Measurements from ENCODE around the gene TPI1.
"Not testable (repeated sequence)": the region's sequence is repeated elsewhere in the genome, so short reads cannot be mapped to it uniquely, and the experiment has no call there.

TPI1 gene

DNA sequence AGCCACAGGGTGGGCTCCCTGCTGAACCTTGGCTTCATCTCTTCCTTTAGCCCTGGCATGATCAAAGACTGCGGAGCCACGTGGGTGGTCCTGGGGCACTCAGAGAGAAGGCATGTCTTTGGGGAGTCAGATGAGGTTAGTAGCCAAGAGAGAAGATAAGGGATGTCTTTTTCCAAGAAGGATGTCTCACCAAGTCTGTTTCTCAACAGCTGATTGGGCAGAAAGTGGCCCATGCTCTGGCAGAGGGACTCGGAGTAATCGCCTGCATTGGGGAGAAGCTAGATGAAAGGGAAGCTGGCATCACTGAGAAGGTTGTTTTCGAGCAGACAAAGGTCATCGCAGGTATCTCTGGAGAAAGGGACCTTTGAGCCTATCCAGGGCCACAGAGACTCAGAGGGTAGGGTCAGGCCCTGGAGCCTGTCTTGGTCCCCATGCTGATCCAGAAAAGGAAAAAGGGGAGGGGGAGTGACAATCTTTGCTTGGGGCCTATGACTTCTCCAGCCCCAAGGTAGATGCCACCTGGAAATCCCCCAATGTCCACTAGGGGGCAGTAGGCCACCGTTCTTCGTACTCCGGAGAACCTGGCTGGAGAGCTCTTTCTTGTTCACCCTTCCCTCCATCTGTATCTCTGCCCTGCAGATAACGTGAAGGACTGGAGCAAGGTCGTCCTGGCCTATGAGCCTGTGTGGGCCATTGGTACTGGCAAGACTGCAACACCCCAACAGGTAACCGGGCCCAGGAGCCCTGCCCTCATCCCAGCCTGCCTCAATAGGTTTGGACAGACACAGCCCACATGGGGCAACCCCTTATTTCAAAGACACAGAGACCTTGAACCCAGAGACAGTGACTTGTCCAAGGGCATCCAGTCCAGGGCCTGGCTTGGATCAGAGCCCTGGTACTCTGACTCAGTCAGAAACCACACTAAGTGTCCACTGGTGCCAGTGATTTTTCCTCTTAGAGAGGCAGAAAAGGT is 2.0 kb downstream of the TPI1 start:
- peak; percentile 84 for DNase-seq

DNA sequence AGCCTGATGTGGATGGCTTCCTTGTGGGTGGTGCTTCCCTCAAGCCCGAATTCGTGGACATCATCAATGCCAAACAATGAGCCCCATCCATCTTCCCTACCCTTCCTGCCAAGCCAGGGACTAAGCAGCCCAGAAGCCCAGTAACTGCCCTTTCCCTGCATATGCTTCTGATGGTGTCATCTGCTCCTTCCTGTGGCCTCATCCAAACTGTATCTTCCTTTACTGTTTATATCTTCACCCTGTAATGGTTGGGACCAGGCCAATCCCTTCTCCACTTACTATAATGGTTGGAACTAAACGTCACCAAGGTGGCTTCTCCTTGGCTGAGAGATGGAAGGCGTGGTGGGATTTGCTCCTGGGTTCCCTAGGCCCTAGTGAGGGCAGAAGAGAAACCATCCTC is 3.0 kb downstream of the TPI1 start:
- DNase-seq: not testable (repeated sequence)

DNA sequence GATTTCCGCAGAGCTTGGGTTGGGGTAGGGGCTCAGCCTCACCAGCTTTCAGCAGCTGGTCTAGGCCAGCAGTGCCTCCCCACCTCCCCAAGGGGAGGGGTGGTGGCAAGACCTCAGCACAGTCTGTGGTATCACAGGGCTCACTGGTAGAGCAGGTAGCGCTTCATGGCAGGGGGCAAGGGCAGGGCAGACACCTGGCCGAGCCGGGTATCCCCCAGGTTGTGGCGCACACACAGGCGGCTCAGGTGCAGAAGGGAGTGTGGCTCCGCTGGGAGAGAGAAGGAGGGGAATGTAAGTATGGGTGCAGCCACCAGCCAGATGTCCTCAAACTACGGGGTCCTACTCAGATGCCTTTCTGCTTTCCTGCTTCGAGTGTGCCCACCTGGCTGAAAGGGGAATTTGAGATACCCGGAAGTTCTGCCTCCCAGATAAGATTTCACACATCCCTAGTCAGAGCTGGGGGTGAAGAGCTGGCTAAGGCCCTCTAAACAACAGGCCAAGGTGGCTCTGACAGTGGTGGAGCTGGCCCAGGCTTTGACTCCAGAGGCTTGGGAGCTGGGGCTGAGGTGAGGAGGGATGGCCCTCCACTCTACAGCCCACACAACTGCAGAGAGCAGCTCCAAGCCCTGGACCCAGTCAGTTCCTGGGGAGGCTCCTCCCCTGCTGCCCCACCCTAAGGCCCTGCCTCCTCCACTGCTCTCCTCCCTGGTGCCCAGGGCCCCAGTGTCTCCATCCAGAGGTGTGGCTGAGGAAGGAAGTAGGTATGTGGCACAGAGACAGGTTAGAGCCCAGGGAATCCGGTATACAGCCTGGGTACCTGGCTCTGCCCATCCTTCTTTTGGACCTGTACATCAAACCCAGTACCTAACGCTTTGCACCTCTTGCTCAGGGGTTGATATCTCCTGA is 4.0 kb downstream of the TPI1 start:
- no peak for DNase-seq

DNA sequence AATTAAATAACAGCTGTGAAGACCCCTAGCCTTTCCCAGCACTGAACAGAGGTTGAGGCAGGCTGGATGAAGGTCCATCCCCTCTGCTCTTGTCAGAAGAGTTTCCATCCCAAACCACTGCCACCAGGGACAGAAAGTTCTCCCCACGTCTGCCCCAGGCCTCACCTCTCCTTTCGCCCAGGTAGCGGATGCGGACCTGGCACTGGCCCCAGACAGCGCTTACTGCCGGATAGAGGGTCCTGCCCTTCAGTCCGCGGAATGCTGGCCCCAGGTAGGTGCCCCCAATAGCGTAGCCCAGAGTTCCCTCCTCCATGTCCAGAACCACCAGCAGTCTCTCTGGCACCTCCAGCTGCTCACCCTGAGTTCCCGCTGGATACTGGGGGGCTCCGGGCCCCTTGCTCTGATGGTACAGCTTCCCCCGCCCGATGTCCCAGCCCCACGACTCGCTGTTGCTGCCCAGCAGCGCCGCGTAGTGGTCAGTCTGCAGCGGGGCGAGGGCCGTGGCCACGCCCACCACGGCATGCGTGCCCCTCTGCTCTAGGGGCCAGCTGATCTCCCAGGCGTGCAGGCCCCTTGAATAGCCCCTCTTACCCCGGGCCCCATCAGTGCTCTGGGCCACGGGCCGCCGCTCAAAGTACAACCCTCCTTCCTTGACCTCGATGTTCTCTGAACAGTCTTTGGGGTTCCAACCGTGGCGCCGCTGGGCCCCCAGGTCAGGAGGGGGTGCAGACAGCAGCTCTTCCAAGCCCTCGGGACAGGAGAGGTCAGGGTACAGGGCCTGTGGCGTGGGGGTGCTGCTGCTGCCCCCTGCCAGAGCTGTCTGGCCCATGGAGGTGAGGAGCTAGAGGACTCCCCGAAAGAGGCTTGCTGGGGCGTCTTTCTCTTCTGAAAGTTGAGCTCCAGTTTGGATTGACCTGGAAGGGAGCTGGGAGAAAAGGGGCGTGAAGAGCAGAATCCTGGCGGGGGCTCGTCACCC is 5.0 kb downstream of the TPI1 start:
- DNase-seq: peak; percentile 85

DNA sequence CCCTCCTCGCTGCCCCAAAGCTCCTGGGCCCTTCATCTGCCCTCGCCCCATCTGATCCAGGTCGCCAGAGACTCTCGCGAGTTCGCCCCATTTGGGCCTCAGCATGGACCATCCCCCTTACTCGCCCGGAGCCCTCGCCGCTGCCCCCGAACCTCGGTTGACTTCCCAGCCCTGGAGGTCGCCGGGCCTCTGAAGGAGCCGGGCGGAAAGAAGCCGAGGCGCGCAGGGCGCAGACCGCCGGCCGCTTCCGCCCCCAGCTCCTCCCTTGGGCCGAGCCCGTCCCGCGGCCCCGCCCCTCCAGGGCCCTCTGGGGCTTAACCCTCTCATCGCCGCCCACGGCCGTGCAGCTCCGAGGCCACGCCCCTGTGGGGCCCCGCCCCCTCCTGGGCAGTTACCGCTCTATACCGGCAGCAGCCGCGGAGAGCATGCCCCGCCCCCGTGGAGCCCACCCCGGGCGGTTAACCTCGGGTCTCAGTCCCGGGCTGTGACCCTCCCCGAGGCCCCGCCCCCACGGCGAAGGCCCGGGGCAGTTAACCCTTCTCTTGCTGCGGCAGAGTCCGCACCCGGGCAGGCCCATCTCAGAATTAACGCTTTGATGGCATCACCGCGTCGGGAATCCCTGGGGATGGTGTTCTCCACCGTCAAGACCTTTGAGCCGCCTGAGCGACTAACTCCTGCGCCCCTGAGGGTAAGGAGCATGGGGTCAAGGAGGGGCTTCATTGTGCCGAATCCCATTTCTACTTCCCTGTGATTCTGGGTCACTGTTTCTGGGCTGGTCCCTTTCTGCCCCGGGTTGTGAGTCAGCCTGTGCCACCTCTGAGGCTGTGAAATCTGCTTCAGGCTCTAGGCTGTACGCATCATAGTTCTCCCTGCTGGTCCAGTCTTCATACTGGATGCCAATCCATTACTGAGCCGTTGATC is 6.0 kb downstream of the TPI1 start, which contains the start of gene SPSB2:
SPSB2 (minus strand) TSS at position 210 of the 921 bp plus-strand sequence. CDS start 402 bp downstream, outside the sequence.
- DNase-seq: peak; percentile 99

DNA sequence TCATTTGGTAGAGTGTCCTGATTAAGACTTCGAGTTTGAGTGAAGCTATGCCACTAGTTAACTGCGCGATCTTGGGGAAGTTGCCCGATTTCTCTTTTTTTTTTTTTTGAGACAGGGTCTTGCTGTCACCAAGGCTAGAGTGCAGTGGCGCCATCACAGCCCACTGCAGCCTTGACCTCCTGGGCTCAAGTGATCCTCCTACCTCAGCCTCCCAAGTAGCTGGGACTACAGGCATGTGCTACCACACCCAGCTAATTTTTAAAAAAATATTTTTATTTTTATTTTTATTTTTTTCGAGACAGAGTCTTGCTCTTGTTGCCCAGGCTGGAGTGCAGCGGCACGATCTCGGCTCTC is 6.7 kb downstream of the TPI1 start:
- DNase-seq: not testable (repeated sequence)

DNA sequence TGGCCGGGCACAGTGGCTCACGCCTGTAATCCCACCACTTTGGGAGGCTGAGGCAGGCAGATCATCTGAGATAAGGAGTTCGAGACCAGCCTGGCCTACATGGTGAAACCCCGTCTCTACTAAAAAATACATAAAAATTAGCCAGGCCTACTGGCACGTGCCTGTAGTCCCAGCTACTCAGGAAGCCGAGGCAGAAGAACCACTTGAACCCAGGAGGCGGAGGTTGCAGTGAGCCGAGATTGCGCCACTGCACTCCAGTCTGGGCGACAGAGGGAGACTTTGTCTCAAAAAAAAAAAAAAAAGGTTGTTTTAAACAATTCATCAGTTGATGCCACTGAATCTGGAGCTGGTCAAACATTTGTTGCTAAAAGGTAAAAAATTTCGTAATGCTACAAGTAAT is 12.5 kb downstream of the TPI1 start:
- DNase-seq: not testable (repeated sequence)

DNA sequence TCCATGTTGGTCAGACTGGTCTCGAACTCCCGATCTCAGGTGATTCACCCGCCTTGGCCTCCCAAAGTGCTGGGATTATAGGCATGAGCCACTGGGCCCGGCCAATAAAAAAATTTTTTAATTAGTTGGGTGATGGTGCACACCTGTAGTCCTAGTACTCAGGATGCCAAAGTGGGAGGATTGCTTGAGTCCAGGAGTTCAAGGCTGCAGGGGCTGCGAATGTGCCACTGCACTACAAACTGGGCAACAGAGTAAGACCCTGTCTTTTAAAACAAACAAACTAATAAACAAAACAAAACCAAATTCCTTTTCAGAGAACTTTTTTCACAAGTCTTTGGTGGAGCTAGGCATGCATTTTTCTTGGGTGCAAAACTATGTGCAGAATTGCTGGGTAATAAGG is 15.9 kb downstream of the TPI1 start:
- DNase-seq: no peak

DNA sequence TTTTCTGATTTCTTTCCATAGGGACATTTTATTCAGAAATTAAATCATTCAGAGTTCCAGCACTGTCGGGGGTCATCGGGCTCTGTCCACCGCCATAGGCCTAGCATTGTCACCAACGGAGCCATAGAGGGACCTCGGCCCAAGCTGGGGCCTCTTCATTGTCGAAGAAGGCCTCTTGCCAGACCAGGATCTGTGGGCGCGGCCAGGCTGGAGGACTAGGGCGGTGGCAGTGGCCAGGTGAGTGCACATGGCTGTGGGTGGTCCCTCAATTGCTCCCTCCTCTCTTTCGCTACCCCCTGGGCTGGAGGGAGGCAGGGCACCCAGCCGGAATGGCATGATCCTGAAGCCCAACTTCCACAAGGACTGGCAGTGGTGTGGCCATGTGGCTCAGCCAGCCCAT is 16.4 kb downstream of the TPI1 start:
- no peak for DNase-seq

DNA sequence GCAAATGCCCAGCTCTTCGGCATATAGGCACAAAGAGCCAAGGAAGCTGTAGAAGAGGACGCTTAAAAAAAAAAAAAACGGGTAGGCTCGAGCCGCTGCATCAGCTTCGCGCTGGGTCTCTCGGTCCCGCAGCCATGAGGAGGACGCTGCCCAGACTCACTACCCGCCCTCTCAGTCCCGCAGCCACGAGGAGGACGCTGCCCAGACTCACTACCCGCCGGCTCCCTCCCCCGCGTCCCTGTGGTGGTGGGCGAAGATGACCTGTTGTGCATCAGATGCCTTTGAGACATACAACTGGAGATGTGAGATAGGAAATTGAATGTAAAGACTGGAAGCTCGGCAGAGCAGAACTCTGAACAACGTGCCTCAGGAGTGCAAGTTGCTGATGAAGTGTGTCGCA is 17.2 kb downstream of the TPI1 start:
- no peak for DNase-seq

DNA sequence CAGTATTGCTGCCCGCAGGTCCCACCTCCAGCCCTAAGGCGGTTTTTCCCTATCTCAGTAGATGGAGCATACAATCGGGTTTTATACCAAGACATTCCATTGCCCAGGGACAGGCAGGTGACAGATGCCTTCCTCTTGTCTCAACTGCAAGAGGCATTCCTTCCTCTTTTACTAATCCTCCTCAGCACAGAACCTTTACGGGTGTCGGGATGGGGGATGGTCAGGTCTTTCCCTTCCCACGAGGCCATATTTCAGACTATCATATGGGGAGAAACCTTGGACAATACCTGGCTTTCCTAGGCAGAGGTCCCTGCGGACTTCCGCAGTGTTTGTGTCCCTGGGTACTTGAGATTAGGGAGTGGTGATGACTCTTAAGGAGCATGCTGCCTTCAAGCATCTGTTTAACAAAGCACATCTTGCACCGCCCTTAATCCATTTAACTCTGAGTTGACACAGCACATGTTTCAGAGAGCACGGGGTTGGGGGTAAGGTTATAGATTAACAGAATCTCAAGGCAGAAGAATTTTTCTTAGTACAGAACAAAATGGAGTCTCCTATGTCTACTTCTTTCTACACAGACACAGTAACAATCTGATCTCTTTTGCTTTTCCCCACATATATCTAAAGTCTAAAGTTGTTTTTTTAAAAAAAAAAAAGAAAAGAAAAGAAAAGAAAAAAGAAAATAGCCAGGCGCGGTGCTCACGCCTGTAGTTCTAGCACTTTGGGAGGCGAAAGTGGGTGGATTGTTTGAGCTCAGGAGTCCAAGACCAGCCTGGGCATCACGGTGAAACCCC is 19.1 kb downstream of the TPI1 start:
- DNase-seq: not testable (repeated sequence)

DNA sequence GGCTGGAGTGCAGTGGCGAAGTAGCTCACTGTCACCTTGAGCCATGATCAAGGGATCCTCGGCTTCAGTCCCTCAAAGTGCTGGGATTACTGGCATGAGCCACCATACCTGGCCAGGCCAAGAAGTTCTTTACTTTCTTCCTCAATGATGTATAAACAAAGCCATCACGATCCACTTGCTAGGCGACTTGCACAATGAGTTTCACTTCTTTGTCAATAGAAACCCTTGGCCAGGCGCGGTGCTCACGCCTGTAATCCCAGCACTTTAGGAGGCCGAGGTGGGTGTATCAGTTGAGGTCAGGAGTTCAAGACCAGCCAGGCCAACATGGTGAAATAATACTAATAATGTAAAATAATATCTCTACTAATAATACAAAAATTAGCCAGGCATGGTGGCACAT is 20.1 kb downstream of the TPI1 start:
- no peak for DNase-seq

DNA sequence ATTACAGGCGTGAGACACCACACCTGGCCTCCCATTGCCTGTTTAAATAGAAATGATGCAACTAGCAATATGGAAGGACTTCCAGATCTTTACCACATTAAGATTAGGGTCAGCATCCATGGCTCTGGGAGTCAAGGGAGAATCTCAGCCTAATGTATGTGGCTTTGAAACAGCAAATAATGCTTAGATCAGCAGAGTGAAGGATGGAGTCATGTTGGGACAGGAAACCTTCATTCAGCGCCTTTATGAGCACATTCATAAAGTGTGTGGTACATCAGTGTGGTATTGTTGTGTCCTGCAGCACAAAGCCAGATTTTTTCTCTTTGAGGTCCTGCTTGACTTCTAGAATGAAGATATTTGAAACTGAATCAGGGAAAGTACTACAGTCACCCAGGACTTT is 21.0 kb downstream of the TPI1 start:
- DNase-seq: no peak

DNA sequence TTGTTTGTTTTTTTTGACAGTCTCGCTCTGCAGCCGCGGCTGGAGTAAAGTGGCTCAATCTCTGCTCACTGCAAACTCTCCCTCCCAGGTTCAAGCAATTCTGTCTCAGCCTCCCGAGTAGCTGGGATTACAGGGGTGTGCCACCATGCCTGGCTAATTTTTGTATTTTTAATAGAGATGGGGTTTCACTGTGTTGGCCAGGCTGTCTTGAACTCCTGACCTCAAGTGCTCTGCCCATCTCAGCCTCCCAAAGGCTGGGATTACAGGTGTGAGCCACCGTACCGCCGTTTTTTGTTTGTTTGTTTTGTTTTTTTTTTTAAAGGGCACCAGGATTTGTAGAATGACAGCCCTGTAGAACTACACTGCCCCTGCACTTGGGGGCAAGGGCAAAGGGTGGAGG is 21.5 kb downstream of the TPI1 start:
- not testable (repeated sequence) for DNase-seq

DNA sequence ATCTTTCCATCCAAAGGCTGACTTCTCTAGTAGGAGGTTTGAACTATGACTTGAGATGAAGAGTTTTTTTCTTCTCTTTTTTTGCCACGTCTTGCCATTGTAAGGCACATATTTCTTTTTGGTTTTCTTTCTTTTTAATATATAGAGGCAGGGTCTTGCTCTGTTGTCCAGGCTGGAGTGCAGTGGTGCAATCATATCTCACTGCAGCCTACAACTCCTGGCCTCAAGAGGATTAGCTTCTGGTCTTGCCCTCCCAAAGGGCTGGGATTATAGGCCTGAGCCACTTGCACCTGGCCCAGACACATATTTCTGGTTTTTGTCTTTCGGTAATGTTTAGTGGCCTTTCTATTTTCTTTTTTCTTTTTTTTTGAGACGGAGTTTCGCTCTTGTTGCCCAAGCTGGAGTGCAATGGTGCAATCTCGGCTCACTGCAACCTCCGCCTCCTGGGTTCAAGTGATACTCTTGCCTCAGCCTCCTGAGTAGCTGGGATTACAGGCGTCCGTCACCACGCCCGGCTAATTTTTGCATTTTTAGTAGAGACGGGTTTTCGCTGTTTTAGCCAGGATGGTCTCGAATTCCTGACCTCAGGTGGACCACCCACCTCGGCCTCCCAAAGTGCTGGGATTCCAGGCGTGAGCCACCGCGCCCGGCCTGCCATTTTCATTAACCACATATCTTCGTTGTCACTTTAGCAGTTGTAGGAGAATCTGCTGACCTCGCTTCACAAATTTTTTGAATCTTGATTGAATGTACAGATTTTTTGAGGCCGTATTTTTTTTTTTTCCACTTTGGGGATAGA is 22.6 kb downstream of the TPI1 start:
- DNase-seq: not testable (repeated sequence)

DNA sequence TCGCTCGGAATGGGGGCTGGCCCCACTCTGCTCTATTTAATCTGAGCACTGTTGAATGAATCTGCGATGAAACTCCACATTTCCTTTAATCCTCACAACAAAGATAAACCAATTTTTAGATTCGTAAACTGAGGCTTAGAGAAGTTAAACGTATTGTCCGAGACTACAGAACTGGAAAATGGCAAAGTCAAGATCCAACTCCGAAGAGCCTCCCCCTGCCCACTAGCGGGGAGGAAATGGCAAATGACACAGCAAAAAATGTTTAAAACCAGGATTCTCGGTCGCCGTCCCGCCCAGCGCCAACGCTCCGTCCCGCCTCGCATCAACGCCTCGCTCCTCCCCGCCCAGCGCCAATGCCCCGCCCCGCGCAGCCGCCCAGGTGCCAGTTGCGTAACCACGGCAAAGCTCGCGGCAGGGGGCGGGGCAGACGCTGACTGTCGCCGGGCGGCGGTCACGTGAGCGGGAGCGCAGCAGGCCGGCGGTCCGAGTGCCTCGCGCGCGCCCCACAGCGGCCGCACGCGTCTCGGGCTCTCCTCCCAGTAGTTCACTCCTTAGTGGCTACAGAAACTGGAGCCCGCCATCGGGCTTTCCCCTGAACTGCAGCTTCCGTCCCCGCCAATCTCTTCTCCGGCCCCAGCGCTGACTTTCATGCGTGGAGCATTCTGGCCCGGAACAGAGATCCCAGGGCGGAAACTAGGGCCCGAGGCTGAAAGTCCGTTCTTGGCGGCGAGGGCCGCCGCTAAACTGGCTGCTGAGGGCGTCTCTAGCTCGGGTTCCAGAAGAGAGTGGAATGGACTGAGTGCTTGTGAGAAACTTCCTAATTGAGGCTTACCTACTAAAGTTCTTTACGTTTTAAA is 23.7 kb downstream of the TPI1 start:
- peak; percentile 99 for DNase-seq

DNA sequence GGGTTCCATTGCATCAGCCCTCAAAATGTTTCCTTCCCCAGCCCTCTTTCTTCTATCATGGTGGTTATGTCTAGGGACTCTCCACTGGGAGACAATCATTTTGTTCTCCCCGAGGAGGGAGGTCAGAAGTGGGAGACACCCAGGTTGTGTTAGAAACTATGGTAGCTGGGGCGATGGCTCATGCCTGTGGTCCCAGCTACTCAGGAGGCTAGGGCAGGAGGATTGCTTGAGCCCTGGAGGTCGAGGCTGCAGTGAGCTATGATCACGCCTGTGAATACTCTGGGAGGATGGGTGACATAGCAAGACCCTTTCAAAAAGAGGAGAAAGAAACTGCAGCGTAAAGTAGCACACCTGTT is 24.3 kb downstream of the TPI1 start:
- no peak for DNase-seq

DNA sequence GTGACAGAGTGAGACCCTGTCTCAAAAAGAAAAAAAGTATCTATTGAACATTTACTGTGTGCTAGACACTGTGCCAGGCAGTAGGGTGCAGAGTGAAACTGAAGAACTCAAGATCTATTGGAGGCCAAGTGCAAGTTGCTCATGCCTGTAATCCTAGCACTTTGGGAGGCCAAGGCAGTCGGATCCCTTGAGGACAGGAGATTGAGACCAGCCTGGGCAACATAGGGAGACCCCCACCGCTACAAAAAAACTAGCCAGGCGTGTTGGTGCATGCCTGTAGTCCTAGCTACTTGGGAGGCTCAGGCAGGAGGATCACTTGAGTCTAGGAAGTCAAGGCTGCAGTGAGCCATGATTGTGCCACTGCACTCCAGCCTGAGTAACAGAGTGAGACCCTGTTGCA is 25.4 kb downstream of the TPI1 start:
- not testable (repeated sequence) for DNase-seq
